Cardiac muscle cell (in vitro differentiated cells and primary cell): ENCODE measurements around the gene GMIP. TPM values are rescaled to one million over a fixed set of nuclear protein-coding genes. Genes with fewer than 3 reads are reported as not detected.

Experiments used
- DNase-seq, 2 donors: peaks; one replicate each; pipeline versions ENCODE4 v3.0.0 to v3.0.0-alpha.2; 2010 to 2017; ENCODE audit warnings: low read depth in 1 of 2, low spot score in 1 of 2
- H3K27ac ChIP-seq: fragments of 200-600 bp; sonication (generic); 2 replicates; pipeline ENCODE4 v1.5.1; 2016
- H3K27me3 ChIP-seq: fragments of 200-600 bp; sonication (generic); 2 replicates; pipeline ENCODE4 v1.6.0; 2016; ENCODE audit warnings: control low read depth
- H3K36me3 ChIP-seq: fragments of 200-600 bp; sonication (generic); 2 replicates; pipeline ENCODE4 v1.5.1; 2016; ENCODE audit warnings: control low read depth
- H3K4me1 ChIP-seq: fragments of 200-600 bp; sonication (generic); 2 replicates; pipeline ENCODE4 v1.8.1; 2017; ENCODE audit warnings: low read depth, mild to moderate bottlenecking, mixed run types
- H3K4me3 ChIP-seq: fragments of 200-600 bp; sonication (generic); 2 replicates; pipeline ENCODE4 v1.5.1; 2016; ENCODE audit warnings: mild to moderate bottlenecking
- H3K9me3 ChIP-seq: fragments of 200-600 bp; sonication (generic); 2 replicates; pipeline ENCODE4 v1.5.1; 2017; ENCODE audit warnings: low read depth, mild to moderate bottlenecking, control low read depth
- polyA plus RNA-seq: library from polyadenylated mRNA; unstranded; fragments of >200 nt; fragmentation: Nextera tagmentation; extraction: Ambion mirVana; gene quantifications from 2 replicates; pipeline ENCODE4 v1.2.1, GENCODE V29; 2016
- total RNA-seq: library from RNA; depleted of rRNA; stranded (reverse); fragments of >200 nt; gene quantifications from 2 replicates; pipeline ENCODE4 v1.2.3, GENCODE V29; 2016
- TF ChIP-seq, protein P1 (sequence below): IDR thresholded peaks from 2 replicates; pipeline ENCODE4 v1.5.1; 2012; ENCODE audit warnings: low read depth, mild to moderate bottlenecking, low read length

The GMIP gene
- total and polyA plus RNA-seq, 2 experiments from 2014 or later = 12.4 to 13.7 TPM

DNA sequence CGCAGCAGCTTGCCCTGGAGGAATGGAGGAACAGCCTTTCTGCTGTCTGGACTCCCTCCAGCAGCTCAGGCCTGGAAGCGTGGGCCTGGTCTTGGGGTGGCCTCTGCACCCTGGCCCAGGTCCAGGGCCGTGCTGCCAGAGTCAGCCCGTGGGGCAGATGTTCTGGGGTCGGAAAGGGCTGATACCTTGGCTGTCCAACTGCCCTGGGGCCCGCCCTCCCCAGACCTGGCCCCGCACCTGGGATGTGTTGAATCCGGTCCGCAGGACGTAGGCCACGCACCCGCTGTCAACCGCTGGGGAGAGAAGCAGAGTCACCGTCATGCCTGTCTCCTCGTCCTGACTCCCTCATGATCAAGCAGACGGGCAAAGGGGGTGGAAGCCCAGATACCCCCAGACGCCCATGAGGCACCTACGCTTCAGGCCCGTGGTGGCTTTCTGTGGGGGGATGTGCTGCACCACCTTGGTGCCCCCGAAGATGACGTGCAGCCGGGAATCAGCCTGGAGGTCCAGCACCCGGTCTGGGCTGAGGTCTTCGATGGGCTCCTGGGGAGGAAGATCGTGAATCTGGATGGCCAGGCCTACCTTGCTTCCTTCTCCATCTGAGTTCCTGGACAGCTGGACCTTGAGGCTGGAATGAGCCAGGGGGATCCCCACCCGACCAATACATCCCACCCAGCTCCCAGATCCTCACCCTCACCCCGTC is 12.3 kb upstream of the GMIP start:
- no peak for DNase-seq
- H3K36me3 ChIP-seq = peaks cover 42% of the 10 kb centered on the region
- TF ChIP-seq, protein P1, sequence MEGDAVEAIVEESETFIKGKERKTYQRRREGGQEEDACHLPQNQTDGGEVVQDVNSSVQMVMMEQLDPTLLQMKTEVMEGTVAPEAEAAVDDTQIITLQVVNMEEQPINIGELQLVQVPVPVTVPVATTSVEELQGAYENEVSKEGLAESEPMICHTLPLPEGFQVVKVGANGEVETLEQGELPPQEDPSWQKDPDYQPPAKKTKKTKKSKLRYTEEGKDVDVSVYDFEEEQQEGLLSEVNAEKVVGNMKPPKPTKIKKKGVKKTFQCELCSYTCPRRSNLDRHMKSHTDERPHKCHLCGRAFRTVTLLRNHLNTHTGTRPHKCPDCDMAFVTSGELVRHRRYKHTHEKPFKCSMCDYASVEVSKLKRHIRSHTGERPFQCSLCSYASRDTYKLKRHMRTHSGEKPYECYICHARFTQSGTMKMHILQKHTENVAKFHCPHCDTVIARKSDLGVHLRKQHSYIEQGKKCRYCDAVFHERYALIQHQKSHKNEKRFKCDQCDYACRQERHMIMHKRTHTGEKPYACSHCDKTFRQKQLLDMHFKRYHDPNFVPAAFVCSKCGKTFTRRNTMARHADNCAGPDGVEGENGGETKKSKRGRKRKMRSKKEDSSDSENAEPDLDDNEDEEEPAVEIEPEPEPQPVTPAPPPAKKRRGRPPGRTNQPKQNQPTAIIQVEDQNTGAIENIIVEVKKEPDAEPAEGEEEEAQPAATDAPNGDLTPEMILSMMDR = no peak

DNA sequence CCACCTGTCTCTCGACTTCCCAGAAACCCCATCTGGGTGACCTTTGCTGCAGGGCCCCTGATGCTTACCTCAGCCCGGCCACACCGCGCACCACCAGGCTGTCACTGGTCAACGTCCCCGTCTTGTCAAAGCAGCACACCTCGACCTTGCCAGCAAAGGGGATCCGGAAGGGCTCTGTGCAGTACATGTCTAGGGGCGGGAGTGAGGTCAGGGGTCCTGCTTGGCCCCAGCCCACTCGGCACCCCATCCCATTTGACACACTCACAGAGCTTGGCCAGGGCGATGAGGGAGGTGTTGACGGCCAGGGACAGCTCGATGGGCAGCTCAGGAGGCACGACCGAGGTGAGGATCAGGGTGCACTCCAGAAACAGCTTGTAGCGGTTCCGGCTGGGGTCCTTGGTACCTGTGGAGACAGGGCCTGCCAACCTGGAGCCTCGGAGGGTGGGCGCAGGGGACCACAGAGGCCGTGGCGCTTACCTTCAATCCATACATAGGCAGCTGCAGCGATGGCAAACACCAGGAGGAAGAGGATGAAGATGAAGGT is 11.7 kb upstream of the GMIP start:
- TF ChIP-seq, protein P1 = no peak
- H3K27ac ChIP-seq = no peak overlapping the region
- peaks cover 47% of the 10 kb centered on the region for H3K36me3 ChIP-seq
- no peak for DNase-seq
- no peaks in the 10 kb centered on the region for H3K27me3 ChIP-seq
- no peak overlapping the region for H3K4me3 ChIP-seq
- no peaks in the 10 kb centered on the region for H3K4me1 ChIP-seq
- H3K9me3 ChIP-seq = no peaks in the 10 kb centered on the region

More for the DNA sequence above, 12.3 kb upstream of the GMIP start:
- H3K27ac ChIP-seq = no peak overlapping the region
- no peaks in the 10 kb centered on the region for H3K4me1 ChIP-seq
- no peaks in the 10 kb centered on the region for H3K27me3 ChIP-seq
- no peaks in the 10 kb centered on the region for H3K9me3 ChIP-seq
- H3K4me3 ChIP-seq = no peak overlapping the region

DNA sequence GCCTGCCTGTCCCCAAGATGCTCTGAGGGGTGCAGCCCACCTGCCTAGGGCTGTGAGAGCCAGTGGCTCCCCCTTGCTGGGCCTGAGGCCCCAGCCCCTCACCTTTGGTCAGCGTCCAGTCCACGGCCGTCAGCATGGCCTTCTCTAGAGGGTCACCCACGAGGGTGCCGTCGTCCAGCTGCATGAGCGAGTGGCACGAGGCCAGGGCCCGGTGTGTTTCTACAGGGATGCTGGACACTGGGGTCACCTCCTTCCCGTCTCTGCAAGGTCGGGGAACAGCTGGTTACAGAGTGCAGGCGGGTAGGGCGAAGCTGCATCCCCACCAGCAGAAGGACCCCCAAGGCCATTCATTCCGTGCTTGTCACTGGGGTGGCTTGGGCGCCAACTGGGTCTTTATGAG is 11.0 kb upstream of the GMIP start:
- DNase-seq = no peak
- Histone ChIP-seq H3K4me3 (no peak overlapping the region), H3K36me3 (peaks cover 51% of the 10 kb centered on the region), H3K9me3 (no peaks in the 10 kb centered on the region), H3K4me1 (no peaks in the 10 kb centered on the region), H3K27ac (no peak overlapping the region), H3K27me3 (no peaks in the 10 kb centered on the region)
- TF ChIP-seq, protein P1 = no peak

DNA sequence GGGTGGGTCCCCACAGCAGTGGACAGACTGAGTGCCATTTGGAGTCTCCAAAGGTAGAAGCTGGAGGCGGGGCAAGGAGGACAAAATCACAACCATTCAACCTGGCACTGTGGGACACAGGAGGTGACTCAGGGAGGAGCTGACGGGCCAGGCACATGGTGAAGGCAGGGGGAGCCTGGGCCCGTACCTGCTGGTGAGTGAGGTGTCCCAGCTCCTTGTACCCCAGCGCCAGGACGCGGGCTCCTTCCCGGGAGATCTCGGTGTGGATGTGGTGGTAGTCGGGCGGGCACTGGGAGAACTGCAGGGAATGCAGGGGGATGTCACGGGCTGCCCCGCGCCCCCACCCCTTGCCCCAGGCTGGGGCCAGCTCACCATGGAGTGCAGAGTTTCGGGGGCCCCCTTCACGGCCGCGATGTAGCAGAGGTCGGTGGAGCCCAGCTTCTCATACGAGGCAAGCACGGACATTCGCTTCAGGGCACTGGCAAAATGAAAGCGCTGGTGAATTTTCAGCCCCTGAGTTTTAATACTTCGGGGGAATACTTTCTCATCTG is 10.2 kb upstream of the GMIP start:
- no peaks in the 10 kb centered on the region for H3K4me1 ChIP-seq
- H3K4me3 ChIP-seq = no peak overlapping the region
- H3K9me3 ChIP-seq = no peaks in the 10 kb centered on the region
- H3K27me3 ChIP-seq = no peaks in the 10 kb centered on the region
- DNase-seq = no peak
- peaks cover 56% of the 10 kb centered on the region for H3K36me3 ChIP-seq
- TF ChIP-seq, protein P1 = no peak
- no peak overlapping the region for H3K27ac ChIP-seq

DNA sequence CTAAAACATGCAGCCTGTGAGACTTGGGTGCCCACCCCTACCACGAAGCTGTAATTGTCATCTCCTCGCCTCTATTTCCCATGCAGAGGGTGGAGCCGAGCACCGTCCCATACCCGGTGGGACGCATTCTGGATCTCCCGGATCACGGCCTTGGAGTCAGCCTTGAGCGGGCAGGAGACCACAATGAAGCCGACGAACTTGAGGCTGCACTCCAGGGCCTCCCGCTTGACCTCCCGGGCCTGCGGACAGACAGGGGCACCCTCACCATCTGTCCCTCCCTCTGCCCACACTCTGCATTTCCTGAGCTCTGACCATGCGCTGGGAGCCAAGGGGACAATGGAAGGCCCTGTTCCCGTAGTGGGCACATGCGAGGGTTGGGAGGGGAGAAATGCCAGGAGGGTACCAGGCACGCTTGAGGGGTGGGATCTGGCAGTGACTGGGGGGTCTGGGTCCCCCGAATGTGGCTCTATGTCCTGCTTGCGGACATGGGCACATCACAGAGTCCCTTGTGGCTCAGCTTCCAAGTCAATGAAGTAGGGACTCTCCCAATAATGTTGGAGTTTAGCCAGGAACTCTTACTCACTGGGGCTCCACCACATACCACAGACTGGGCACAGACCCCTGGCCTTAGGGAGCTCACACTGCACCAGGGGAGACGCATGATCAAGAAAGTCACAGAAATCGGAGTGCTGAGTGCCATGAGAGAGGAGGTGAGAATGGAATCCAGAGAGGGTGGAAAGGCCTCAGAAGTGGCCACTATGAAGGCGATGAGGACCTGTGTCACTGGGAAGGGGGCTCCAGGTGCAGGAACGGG is 9.2 kb upstream of the GMIP start:
- H3K27ac ChIP-seq = no peak overlapping the region
- H3K36me3 ChIP-seq = peaks cover 56% of the 10 kb centered on the region
- no peaks in the 10 kb centered on the region for H3K4me1 ChIP-seq
- no peaks in the 10 kb centered on the region for H3K27me3 ChIP-seq
- DNase-seq = peak in 1 of 2 donors; percentile 21
- TF ChIP-seq, protein P1 = no peak
- H3K9me3 ChIP-seq = no peaks in the 10 kb centered on the region
- no peak overlapping the region for H3K4me3 ChIP-seq
